NCI-H345 treated with DMSO at 0.1 percent for 48 hours (cell line): ENCODE measurements around the gene IGIP.

ENCODE experiments used
- DNase-seq: peaks from one replicate; lab custom pipeline; 2025; ENCODE audit not compliant: unreplicated experiment; lab: John Stamatoyannopoulos, UW

IGIP gene

GRCh38 chr5:140111011-140111858 lies 14.5 kb upstream of the IGIP start:
- DNase-seq = no peak

GRCh38 chr5:140111859-140112551 lies 13.7 kb upstream of the IGIP start:
- no peak for DNase-seq

- DNase-seq = no peak
These were observed 13.0 kb upstream of the IGIP start for GRCh38 chr5:140112685-140113179.

- no peak for DNase-seq
These were observed 12.5 kb upstream of the IGIP start for GRCh38 chr5:140113180-140113698.

- peak; percentile 70 for DNase-seq
These were observed 12.0 kb upstream of the IGIP start, which contains the start of gene PURA for GRCh38 chr5:140113699-140114263. PURA (plus strand) TSS chr5:140114109; CDS start chr5:140114182, 73 bp downstream.

GRCh38 chr5:140114341-140115185 lies 11.2 kb upstream of the IGIP start:
- DNase-seq = no peak

- no peak for DNase-seq
These were observed 10.6 kb upstream of the IGIP start for GRCh38 chr5:140115186-140115500.

GRCh38 chr5:140116716-140117115 lies 9.0 kb upstream of the IGIP start:
- no peak for DNase-seq

- no peak for DNase-seq
These were observed 8.2 kb upstream of the IGIP start for GRCh38 chr5:140117523-140117922.

GRCh38 chr5:140118302-140118936 lies 7.3 kb upstream of the IGIP start:
- DNase-seq = no peak

GRCh38 chr5:140126315-140127012 lies 727 bp downstream of the IGIP start:
- DNase-seq = no peak

GRCh38 chr5:140128376-140128775 lies 2.6 kb downstream of the IGIP start:
- DNase-seq = no peak

- no peak for DNase-seq
These were observed 5.4 kb downstream of the IGIP start for GRCh38 chr5:140130949-140131733.

- no peak for DNase-seq
These were observed 6.3 kb downstream of the IGIP start for GRCh38 chr5:140131967-140132409.

- no peak for DNase-seq
These were observed 7.9 kb downstream of the IGIP start for GRCh38 chr5:140133514-140134167.

- DNase-seq = no peak
These were observed 8.7 kb downstream of the IGIP start for GRCh38 chr5:140134277-140134935.

- DNase-seq = no peak
These were observed 9.4 kb downstream of the IGIP start for GRCh38 chr5:140135127-140135526.

GRCh38 chr5:140136624-140137023 lies 10.9 kb downstream of the IGIP start:
- no peak for DNase-seq
